Caco-2 (cell line): ENCODE measurements around the gene TSC22D1. TPM values are rescaled to one million over a fixed set of nuclear protein-coding genes. Genes with fewer than 3 reads are reported as not detected.

ENCODE experiments used
- BruUV-seq: library from RNA; stranded (reverse); fragments of 400-500 nt; replicated peaks from 2 replicates; lab custom pipeline; 2021; lab: Mats Ljungman, UMichigan
- CTCF ChIA-PET: fragments of 300-600 bp; sonication (Branson Sonifier 250); formaldehyde crosslinking; loops from one replicate; lab custom pipeline; 2022; ENCODE audit warnings: antibody characterized with exemption; lab: Charles Lee
- POLR2A ChIA-PET: fragments of 300-600 bp; sonication (Branson Sonifier 250); formaldehyde crosslinking; loops from one replicate; lab custom pipeline; 2022; ENCODE audit warnings: antibody characterized with exemption; lab: Charles Lee
- DNase-seq, 2 experiments: peaks; one replicate each; pipeline versions ENCODE4 v3.0.0 to v3.0.0-alpha.2; 2020 to 2022
- H3K27me3 ChIP-seq: replicated peaks from 2 replicates; pipeline ENCODE4 v1.6.0; 2011; ENCODE audit warnings: low read length; ENCODE audit not compliant: control insufficient read depth, insufficient read depth
- H3K36me3 ChIP-seq: 2 replicates; pipeline ENCODE4 v1.5.1; 2011; ENCODE audit warnings: low read length; ENCODE audit not compliant: control insufficient read depth, insufficient read depth
- H3K4me1 ChIP-seq: fragments of 250-450 bp; sonication (Bioruptor Pico); 2 replicates; pipeline ENCODE4 v1.5.1; 2020; ENCODE audit warnings: mild to moderate bottlenecking
- H3K4me3 ChIP-seq: 2 replicates; pipeline ENCODE4 v1.5.1; 2011; ENCODE audit warnings: low read depth, mild to moderate bottlenecking, control low read depth, low read length
- H3K9me3 ChIP-seq: fragments of 250-450 bp; sonication (Bioruptor Pico); 2 replicates; pipeline ENCODE4 v1.5.1; 2020; ENCODE audit warnings: mild to moderate bottlenecking, moderate library complexity
- H3K27ac Mint-ChIP-seq: one replicate; pipeline ENCODE4 v1.8.0; 2022; ENCODE audit warnings: mixed read lengths; ENCODE audit not compliant: unreplicated experiment
- H3K27me3 Mint-ChIP-seq: one replicate; pipeline ENCODE4 v1.8.0; 2022; ENCODE audit warnings: mixed read lengths; ENCODE audit not compliant: insufficient read depth, unreplicated experiment
- H3K36me3 Mint-ChIP-seq: one replicate; pipeline ENCODE4 v1.8.0; 2022; ENCODE audit warnings: mild to moderate bottlenecking, mixed read lengths; ENCODE audit not compliant: insufficient read depth, unreplicated experiment
- H3K4me1 Mint-ChIP-seq: one replicate; pipeline ENCODE4 v1.8.0; 2022; ENCODE audit warnings: low read depth, mixed read lengths; ENCODE audit not compliant: unreplicated experiment
- H3K4me3 Mint-ChIP-seq: one replicate; pipeline ENCODE4 v1.8.0; 2022; ENCODE audit warnings: mild to moderate bottlenecking, moderate library complexity, mixed read lengths; ENCODE audit not compliant: unreplicated experiment
- H3K9me3 Mint-ChIP-seq: one replicate; pipeline ENCODE4 v1.8.0; 2022; ENCODE audit warnings: mixed read lengths; ENCODE audit not compliant: unreplicated experiment
- CTCF ChIP-seq, 2 experiments: fragments of 200-600 bp in 1 of 2; IDR thresholded peaks; 1 replicate in 1 of 2; 2 replicates in 1 of 2; pipeline versions ENCODE4 v1.5.1 to v1.8.0; 2011 to 2022; ENCODE audit warnings: antibody characterized with exemption in 1 of 2, control low read depth in 1 of 2, inconsistent platforms in 1 of 2, low read depth in 1 of 2, low read length in 1 of 2, mild to moderate bottlenecking in 1 of 2, moderate library complexity in 1 of 2; ENCODE audit not compliant: insufficient read depth in 1 of 2, severe bottlenecking in 1 of 2, unreplicated experiment in 1 of 2
- intact Hi-C: fragments of 100-400 bp; cut with micrococcal nuclease; formaldehyde crosslinking; loops from one replicate; pipeline ENCODE4 v1.10.0; 2022; ENCODE audit not compliant: unreplicated experiment
- total RNA-seq: library from RNA; stranded (reverse); gene quantifications from 2 replicates; pipeline ENCODE4 v1.2.3, GENCODE V29; 2022

TSC22D1 gene
- total RNA-seq, 1 experiment from 2014 or later, result 159 TPM

- H3K36me3 Mint-ChIP-seq, result no peaks in the 10 kb centered on the region
- POLR2A ChIA-PET, result no interaction called here
- H3K36me3 ChIP-seq, result no peaks in the 10 kb centered on the region
Observed at GRCh38 chr13:44484562-44485138, 91.5 kb downstream of the TSC22D1 start.

GRCh38 chr13:44474122-44474910 is 101.8 kb downstream of the TSC22D1 start:
- peak; percentile 36 to 54 for DNase-seq
- ChIA-PET CTCF (interaction anchor here (0.7 to 0.8 kb wide), 2 partner anchors 16 to 37 kb away, joined by 3 to 4 read pairs; no protein-coding TSS in a partner anchor), POLR2A (interaction anchor here (1.6 kb wide), 1 partner anchor 37 kb away, joined by 7 read pairs; no protein-coding TSS in a partner anchor)
- H3K27me3 Mint-ChIP-seq, result no peaks in the 10 kb centered on the region
- TF ChIP-seq CTCF (IDR thresholded peaks at IDR 0.05; ENCODE audit: insufficient read depth in 1 of 2, low read depth in 1 of 2, low read length in 1 of 2, severe bottlenecking in 1 of 2, unreplicated experiment in 1 of 2), result no peak
- BruUV-seq, result no TSS peak
- no peak overlapping the region for H3K4me3 Mint-ChIP-seq
- Histone ChIP-seq H3K36me3 (no peaks in the 10 kb centered on the region), H3K9me3 (no peaks in the 10 kb centered on the region), H3K4me1 (peaks cover 19% of the 10 kb centered on the region), H3K27me3 (no peaks in the 10 kb centered on the region), H3K4me3 (no peak overlapping the region)
- H3K9me3 Mint-ChIP-seq, result no peaks in the 10 kb centered on the region
- intact Hi-C loops, result loop anchor here (2.0 to 5.0 kb wide), 2 partner anchors 444 to 487 kb away; no protein-coding TSS in a partner anchor
- H3K36me3 Mint-ChIP-seq, result no peaks in the 10 kb centered on the region
- H3K4me1 Mint-ChIP-seq, result peaks cover 15% of the 10 kb centered on the region
- H3K27ac Mint-ChIP-seq, result peak overlapping the region; percentile 11

More at GRCh38 chr13:44484562-44485138, 91.5 kb downstream of the TSC22D1 start:
- TF ChIP-seq CTCF (IDR thresholded peaks at IDR 0.05; ENCODE audit: insufficient read depth in 1 of 2, low read depth in 1 of 2, low read length in 1 of 2, severe bottlenecking in 1 of 2, unreplicated experiment in 1 of 2), result no peak
- no peak overlapping the region for H3K27ac Mint-ChIP-seq
- intact Hi-C loops, result loop anchor here (10.0 kb wide), 1 partner anchor 160 kb away; no protein-coding TSS in a partner anchor
- no TSS peak for BruUV-seq
- Histone ChIP-seq H3K4me1 (no peaks in the 10 kb centered on the region), H3K27me3 (no peaks in the 10 kb centered on the region), H3K9me3 (no peaks in the 10 kb centered on the region), H3K4me3 (no peak overlapping the region)
- no peak overlapping the region for H3K4me3 Mint-ChIP-seq
- H3K4me1 Mint-ChIP-seq, result peaks cover 8% of the 10 kb centered on the region
- no peaks in the 10 kb centered on the region for H3K27me3 Mint-ChIP-seq
- no peaks in the 10 kb centered on the region for H3K9me3 Mint-ChIP-seq
- CTCF ChIA-PET, result no interaction called here
- no peak for DNase-seq

- Mint-ChIP-seq H3K27me3 (no peaks in the 10 kb centered on the region), H3K4me1 (peaks cover 15% of the 10 kb centered on the region), H3K4me3 (no peak overlapping the region), H3K36me3 (no peaks in the 10 kb centered on the region), H3K9me3 (no peaks in the 10 kb centered on the region), H3K27ac (no peak overlapping the region)
- DNase-seq, result no peak
- Histone ChIP-seq H3K36me3 (no peaks in the 10 kb centered on the region), H3K4me3 (no peak overlapping the region), H3K9me3 (no peaks in the 10 kb centered on the region), H3K4me1 (peaks cover 19% of the 10 kb centered on the region), H3K27me3 (no peaks in the 10 kb centered on the region)
- TF ChIP-seq CTCF (IDR thresholded peaks at IDR 0.05; ENCODE audit: insufficient read depth in 1 of 2, low read depth in 1 of 2, low read length in 1 of 2, severe bottlenecking in 1 of 2, unreplicated experiment in 1 of 2), result no peak
- POLR2A ChIA-PET, result no interaction called here
- intact Hi-C loops, result loop anchor here (1.0 to 5.0 kb wide), 3 partner anchors 32 to 566 kb away; no protein-coding TSS in a partner anchor
- CTCF ChIA-PET, result no interaction called here
- no TSS peak for BruUV-seq
Observed at GRCh38 chr13:44471686-44472085, 104.4 kb downstream of the TSC22D1 start.
